ENCODE data around the gene ZC3H14.
"Not testable (repeated sequence)": the region's sequence is repeated elsewhere in the genome, so short reads cannot be mapped to it uniquely, and the experiment has no call there.

ZC3H14 gene, protein sequence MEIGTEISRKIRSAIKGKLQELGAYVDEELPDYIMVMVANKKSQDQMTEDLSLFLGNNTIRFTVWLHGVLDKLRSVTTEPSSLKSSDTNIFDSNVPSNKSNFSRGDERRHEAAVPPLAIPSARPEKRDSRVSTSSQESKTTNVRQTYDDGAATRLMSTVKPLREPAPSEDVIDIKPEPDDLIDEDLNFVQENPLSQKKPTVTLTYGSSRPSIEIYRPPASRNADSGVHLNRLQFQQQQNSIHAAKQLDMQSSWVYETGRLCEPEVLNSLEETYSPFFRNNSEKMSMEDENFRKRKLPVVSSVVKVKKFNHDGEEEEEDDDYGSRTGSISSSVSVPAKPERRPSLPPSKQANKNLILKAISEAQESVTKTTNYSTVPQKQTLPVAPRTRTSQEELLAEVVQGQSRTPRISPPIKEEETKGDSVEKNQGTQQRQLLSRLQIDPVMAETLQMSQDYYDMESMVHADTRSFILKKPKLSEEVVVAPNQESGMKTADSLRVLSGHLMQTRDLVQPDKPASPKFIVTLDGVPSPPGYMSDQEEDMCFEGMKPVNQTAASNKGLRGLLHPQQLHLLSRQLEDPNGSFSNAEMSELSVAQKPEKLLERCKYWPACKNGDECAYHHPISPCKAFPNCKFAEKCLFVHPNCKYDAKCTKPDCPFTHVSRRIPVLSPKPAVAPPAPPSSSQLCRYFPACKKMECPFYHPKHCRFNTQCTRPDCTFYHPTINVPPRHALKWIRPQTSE

DNA sequence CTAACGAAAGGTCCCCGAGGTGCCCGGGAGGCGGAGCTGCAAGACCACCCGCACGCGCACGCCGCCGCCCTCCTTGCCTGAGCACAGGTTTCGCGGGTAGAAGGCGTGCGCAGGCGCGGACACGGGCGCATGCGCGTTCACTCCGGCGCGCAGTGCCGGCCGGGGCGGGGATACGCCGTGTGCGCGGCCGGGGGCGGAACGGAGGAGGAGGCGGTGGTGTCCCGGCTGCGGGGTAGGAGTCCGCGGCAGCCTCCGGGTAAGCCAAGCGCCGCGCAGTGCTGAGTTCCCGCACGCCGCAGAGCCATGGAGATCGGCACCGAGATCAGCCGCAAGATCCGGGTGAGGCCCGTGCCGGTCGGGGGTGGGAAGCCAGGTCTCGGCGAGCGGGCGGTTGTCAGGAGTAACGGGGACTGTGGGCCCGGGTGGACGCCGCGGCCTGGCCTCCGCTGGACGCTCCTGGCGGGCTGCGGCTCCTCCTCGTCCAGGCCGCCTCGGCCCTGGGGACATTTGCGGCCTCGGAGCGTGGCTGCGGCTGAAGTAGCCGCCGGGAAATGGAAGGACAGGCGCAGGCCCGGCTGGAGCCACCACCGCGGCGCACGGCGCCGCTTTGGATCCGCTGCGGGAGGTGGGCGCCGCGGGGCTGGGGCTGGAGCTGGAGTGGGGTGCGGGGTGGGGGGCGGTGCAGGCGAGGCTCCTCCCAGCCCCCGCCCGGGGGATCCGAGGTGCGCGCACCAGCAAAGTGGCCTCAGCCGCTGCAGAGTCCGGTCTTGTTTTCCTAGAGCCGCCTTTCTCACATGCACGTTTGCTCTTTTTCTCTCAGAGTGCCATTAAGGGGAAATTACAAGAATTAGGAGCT lies at the start of gene ZC3H14:
Gene ZC3H14 (plus strand): TSS at position 207 of the 856 bp plus-strand sequence. CDS start 97 bp downstream, at position 304.
- DNase-seq = peak; percentile 86

DNA sequence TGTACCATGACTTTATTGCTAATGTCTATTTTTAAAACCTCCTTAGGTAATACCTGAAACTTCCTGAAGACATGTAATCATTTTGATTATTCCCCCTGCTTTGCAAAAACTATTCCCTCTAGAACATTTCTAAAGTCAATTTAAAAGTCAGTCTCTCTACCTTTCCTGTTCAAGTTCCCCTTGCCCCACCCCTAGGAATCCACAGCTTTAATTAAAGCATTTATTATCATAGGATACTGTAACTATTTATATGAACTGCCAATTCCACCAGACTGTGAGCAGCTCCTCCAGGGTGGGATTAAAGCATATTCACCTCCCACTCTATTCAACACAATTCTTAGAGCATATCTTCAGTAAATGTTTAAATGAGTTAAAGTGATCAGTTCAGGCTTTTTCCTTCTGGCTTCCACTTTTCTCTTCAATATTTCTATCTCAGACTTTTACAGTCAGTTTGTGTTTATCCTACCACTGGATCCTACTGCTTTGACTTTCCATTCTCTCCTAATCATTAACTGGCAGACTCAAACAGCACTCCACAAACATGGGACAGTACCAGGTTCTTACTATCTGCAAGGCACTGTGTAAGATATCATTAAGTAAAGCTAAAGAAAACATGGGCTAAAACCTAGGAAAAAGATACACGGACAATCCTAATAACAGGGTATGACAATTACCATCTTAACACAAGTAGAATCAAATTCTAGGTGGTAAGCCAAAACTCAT lies 47.2 kb upstream of the ZC3H14 start:
- DNase-seq = no peak

DNA sequence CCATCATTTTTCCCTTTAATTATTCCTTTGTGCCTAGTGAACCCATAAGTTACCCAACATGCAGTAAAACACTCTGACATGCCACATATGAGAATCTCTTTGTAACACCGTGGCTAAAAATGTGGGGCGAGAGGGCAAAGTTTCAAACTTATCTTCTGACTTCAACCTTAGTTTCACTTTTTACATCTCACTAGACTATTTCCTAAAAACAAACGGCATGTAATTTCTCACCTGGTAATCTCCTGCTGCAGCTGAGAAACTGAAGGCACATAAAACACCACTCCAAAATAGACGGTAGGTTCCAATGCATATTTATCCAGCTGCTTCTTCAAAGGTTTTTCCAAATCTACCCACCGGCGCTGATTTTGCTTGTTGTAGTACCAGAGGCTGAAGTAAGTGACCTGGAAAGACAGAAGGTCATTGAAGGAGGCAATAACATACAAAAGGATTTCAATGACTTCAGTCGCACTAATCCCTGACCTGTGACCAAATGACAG lies 45.9 kb upstream of the ZC3H14 start:
- no peak for DNase-seq

DNA sequence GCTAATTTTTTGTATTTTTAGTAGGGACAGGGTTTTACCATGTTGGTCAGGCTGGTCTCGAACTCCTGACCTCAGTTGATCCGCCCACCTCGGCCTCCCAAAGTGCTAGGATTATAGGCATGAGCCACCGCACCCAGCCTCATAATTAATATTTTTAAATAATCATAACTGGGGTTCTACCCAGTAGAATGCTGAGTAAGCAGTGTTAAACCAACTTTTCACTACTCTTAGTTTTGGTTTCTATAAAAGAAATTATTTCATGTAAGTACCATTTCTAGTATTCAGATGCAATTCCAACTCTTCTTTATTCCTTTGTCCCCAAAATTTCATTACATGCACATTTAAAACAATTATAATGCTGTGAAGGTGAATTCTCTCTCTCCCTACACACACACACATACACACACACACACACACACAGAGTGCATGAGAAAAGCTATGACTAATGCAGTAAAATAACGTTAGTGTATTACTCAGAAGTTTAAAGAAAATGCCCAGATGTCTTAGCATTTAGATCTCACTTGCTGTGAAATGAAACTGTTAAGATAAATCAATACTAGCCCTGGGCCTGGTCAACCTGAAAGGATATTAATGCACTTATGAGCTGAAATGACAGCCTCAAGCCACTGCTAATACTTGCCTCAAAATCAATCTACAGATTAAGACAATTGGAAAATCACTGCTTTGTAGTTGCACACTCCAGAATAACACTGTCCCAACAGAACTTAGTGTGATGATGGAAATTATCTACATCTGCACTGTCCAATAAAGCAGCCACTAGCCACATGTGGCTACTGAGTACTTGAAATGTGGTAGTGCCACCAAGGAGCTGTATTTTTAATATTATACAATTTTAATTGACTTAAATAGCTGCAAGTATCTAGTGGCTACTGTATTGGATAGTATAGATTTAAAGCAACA lies 44.0 kb upstream of the ZC3H14 start:
- no peak for DNase-seq

DNA sequence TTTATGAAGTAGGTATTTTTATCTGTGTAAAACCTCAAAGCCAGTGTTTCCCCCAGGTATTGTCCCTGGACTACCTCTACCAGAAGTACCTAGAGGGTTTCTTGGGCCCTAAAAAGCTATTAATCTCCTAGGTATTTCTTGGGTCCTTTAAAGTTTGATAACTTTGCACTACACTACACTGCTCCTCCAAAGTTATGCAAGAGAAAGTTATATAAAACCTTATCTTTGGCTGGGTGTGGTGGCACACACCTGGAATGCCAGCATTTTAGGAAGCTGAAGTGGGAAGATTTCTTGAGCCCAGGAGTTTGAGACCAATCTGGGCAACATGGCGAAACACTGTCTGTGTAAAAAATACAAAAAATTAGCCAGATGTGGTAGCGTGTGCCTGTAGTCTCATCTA lies 42.9 kb upstream of the ZC3H14 start:
- no peak for DNase-seq

DNA sequence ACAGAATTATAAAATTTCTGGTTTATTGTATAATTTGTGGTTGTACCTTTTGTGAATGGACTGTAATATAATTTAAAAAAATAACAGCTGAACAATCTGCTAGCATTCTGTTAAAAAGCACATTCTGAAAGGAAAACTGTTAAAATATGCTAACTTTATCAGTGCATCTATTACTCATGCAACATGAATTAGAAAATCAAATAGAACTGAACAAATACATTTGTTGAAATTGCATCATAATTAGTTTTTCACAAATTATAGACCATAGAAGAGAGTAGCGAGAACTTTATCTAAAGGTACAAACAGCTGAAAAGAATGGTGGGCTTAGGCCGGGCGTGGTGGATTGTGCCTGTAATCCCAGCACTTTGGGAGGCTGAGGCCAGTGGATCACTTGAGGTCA lies 41.0 kb upstream of the ZC3H14 start:
- no peak for DNase-seq

DNA sequence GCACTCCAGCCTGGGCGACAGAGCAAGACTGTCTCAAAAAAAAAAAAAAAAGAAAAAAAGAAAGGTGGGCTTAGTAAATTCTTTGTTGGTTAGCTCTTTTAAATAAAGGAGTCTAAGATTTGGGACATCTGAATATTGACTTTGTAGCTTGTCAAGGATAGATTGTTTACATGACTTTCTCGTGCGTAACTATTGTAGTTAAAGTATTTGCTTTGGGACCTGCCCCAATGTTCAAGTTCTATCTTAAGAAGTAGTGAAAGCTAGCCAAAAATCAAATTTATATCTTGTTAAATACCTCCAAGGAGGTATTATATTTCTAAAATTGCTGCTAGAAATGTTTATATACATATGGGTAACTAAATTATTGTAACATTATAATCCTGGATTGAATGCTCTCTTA lies 40.4 kb upstream of the ZC3H14 start:
- DNase-seq = no peak

DNA sequence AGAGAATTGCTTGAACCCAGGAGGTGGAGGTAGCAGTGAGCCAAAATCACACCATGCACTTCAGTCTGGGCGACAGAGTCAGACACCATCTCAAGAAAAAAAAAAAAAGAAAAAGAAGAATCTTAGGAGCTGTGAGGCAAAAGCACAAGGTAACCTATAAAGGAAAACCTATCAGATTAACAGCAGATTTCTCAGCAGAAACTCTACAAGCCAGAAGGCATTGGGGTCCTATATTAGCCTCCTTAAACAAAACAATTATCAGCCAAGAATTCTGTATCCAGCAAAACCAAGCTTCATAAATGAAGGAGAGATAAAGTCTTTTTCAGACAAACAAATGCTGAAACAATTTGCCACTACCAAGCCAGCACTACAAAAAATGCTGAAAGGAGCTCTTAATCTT lies 32.9 kb upstream of the ZC3H14 start:
- DNase-seq = not testable (repeated sequence)

DNA sequence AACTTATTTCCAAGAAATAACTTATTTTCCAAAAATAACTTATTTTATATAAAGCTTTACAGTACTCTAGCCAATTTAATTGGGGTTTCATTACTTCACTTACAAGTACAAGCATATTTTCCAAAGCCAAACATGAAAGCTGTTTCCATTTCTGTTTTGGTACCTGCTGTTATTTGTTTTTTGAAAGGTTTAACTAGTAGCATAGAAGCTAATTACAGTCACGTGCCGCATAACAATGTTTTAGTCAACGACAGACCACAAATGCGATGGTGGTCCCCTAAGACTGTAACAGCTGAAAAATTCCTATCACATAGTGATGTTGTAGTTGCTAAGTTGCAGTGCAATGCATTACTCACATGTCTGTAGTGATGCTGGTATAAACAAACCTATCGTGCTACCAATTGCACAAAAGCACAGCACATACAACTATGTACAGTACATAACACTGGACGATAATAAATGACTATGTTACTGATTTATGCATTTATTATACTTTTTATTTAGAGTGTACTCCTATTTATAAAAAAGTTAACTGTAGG lies 29.7 kb upstream of the ZC3H14 start:
- no peak for DNase-seq

DNA sequence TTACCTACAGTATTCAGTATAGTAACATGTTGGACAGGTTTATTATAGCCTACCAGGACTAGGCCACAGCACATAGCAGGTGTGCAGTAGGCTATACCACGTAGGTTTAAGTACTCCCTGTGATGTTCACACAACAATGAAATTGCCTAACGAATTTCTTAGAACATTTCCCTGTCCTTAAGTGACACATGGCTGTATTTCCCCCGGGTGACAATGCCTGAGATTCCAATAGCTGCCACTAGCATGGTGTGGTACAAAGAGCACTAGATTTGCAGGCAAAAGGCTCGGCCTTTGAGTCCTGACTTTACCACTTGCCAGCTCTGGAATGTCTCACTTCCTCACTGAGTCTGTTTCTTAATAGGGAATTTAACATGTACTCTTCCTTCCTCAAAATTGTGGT lies 27.7 kb upstream of the ZC3H14 start:
- no peak for DNase-seq

DNA sequence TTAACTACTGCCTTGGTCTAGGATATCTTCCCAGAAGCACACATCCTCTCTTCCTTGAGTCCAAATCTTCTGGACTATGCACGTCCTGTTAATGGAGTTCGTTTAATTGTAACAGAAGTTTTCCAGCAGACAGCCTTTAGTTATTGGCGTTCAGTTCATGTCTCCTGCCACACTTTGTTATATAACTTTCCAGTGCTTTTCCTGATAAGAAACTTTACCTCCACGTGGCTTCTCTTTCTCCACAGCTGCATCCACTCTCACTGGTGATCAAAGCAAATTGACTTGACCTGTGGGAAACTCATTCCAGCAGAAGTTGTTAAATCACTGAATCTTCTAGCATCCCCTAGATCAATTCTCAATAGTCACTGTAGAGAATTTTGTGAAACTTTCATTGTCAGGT lies 27.0 kb upstream of the ZC3H14 start:
- DNase-seq = no peak

DNA sequence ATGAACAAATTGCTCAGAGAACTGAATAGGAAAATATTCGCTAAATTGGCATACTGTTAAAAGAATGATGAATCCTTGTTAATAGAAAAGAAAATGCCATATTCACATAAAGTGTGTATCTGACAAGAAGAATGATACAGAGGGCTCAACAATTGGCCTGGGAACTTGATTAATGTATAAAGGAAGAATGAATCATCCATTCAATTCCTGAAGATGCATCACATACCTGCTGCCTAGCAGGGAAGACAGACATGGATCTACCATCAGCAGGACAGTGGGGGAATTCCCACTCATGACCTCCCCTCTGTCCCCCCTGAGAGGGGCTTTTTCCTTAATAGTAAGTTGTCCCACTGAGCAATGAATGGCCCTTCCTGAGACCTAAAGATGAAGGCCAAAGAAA lies 21.5 kb upstream of the ZC3H14 start:
- no peak for DNase-seq

DNA sequence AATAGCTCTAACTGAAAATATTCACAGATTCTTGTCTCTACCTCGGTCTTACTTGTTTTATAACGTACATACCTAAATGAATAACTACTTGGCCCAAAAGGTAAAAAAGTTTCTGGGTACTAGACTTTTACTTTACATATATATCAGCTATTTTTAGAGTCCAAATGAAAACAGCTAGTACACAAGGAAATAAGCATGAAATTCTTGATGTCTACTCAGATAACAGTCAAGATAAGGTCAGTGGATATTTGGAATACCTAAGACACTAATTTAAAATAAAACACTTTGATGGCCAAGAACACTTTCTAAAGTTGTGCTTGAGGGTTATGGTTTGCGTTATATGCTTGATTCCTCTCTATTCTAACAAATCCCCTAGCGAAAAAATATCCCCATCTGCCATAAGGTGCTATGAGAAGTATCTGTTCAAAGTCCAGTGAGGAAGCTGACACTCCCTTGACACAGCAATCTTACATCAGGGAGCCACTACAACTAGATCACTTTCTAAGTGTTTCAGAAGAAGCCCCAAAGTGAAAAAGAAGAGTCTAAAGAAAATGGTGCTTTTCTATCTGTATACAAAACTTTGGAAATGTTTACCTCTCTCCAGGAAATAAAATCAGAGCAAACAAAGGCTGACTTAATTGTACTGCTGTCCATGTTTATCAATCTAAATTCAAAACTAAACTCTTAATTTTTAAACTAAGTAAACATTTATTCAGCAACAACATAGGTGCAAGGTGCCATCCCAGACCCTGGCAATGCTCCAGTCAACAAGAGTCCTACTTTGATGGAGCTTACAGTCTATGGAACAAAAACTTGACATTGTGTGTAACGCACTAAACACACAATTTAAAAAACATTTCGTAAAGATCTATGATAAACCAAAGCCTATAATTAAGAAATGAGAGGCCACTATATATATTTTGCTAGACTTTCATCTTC lies 19.7 kb upstream of the ZC3H14 start:
- no peak for DNase-seq

DNA sequence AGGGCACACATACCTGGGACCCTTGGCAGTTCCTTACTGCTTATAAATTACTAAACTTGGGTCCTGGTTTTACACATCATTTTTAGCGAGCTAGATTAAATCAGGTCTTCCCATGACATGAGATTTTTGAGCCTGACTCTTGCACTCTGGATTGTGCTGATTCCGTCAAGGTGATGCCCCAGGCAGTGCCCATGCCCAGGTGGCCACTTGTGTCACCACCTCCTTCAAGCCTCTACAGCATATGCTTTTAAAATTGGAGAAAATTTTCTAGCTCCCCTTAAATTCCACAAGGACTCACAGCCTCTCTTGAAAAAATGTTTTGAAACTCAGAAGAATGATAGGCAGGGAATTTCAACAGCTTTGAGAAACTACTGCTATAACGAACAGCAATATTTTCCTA lies 17.6 kb upstream of the ZC3H14 start:
- DNase-seq = no peak

DNA sequence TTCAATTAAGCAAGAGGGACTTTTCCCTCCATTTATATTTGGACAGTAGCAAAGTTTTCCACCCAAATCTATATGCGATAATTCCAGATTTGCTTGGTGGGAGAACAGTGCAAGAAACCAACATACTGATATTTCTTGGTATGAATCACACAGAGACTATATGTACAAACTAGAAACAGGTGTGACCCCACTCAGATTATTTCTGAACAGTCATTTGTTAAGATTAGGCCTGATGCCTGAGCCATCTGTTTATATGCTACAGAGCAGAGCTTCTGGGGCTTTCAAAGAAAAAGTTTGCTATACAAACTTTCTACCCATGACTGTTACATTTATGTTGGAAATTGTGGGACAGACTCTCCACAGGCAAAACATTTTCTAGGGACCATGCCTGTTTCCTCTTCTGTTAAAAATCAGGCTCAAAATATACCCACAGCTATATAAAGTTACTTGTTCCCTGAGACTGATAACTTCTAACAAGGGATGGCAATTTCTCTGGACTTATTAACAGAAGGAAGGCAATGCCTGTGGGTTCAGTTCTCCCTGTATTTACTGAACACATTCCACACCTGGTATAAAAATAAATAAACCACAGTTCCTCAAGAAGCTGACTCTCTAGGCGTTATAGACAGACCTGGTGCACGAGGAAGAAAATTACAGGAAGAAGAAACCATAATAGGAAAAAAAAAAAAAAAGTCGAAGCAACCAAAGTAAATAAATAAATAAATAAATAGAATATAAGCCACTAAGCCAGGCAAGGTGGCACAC lies 16.0 kb upstream of the ZC3H14 start:
- DNase-seq = no peak

DNA sequence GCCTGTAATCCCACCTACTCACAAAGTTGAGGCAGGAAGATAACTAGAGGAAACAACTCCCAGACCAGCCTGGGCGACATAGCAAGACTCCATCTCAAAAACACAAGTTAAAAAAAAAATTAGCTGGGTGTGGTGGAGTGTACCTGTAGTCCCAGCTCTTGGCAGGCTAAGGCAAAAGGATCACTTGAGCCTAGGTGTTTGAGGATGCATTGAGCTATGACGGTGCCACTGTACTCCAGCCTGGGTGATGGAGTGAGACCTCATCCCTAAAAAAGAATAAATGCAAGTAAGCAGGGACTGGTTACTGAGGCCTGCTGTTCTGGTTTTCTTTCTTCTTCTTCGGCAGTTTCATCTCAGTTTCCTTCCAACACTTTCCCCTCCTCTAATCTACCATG lies 15.5 kb upstream of the ZC3H14 start:
- no peak for DNase-seq

DNA sequence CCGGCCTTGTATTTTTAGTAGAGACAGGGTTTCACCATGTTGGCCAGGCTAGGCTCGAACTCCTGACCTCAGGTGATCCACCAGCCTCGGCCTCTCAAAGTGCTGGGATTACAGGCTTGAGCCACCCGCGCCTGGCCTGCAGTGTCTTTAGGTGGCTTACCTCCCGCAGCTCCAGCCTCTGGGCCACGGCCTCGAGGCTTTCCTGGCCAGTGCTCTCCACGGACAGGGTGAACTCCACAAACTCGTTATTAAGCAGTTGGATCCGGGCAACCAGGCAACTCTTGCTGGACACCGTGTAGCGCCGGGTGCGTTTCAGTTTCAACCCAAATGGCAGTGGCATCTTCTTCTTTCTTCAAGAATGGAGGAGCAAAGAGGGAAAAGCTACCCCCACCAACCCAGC lies 12.8 kb upstream of the ZC3H14 start:
- DNase-seq = no peak

DNA sequence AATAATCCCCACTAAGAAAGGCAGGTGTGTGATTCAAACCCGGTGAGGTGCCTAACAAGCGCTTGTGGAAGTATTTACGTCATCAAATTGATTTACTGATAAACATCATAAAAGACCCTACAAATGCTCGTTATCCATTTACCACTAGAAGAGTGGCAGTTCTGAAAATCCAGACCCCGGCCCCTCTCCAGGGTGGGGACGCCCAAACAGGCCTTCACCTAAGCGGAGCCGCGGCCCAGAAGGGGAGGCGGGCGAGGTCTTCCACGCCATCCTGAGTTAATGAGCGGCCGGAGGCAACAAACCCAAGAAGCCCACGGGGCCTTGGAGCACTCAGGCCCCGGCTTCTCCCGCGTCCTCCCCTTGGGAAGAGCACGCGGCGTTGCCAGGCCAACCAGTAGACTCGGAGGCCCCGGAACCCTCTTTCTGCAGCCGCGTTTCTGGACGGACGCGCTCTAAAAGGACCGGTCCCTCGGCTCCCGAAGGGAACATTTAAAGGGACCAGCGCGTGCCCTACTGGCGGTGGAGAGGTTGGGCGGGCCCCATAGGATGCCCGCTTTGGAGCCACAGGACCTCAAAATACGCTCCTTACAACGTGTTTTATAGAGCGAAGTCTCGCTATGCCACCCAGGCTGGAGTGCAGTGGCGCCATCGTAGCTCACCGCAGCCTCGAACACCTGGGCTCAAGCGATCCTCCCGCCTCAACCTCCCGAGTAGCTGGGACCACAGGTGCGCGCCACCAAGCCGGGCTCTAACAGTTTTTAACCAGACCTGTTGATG lies 11.6 kb upstream of the ZC3H14 start:
- no peak for DNase-seq
